CD14-positive monocyte (primary cell): ENCODE results near the gene GASK1A. TPM values are rescaled to one million over a fixed set of nuclear protein-coding genes. Genes with fewer than 3 reads are reported as not detected.

Source experiments
- DNase-seq, 3 donors: peaks; one replicate each; pipeline ENCODE4 v3.0.0-alpha.2; 2011 to 2022
- H2AFZ ChIP-seq: 2 replicates; pipeline ENCODE4 v1.6.0; 2012; ENCODE audit warnings: mild to moderate bottlenecking, low read depth, low read length, inconsistent platforms; ENCODE audit not compliant: insufficient read depth, poor library complexity, severe bottlenecking
- H3K27ac ChIP-seq, 2 donors: 1 replicate in 1 of 2; 2 replicates in 1 of 2; pipeline ENCODE4 v1.5.1; 2012 to 2013; ENCODE audit warnings: low read length in 2 of 2, control low read depth in 1 of 2, inconsistent platforms in 1 of 2, low read depth in 1 of 2, mild to moderate bottlenecking in 1 of 2
- H3K27me3 ChIP-seq, 2 donors: one replicate each; pipeline versions ENCODE4 v1.6.0 to v1.6.1; 2011 to 2013; ENCODE audit warnings: low read length in 2 of 2; ENCODE audit not compliant: control insufficient read depth in 2 of 2, insufficient read depth in 2 of 2
- H3K36me3 ChIP-seq, 2 donors: replicated peaks in 1 of 2; 1 replicate in 1 of 2; 2 replicates in 1 of 2; pipeline versions ENCODE4 v1.5.1 to v1.6.1; 2012 to 2013; ENCODE audit warnings: low read length in 2 of 2, control low read depth in 1 of 2, inconsistent platforms in 1 of 2, mild to moderate bottlenecking in 1 of 2; ENCODE audit not compliant: insufficient read depth in 2 of 2, control insufficient read depth in 1 of 2
- H3K4me1 ChIP-seq, 2 donors: 1 replicate in 1 of 2; 2 replicates in 1 of 2; pipeline versions ENCODE4 v1.5.1 to v1.6.1; 2012 to 2013; ENCODE audit warnings: low read length in 2 of 2, control low read depth in 1 of 2, inconsistent platforms in 1 of 2, mild to moderate bottlenecking in 1 of 2, moderate library complexity in 1 of 2; ENCODE audit not compliant: insufficient read depth in 2 of 2, control insufficient read depth in 1 of 2
- H3K4me2 ChIP-seq: replicated peaks from 2 replicates; pipeline ENCODE3; 2012; ENCODE audit warnings: low read length, moderate library complexity, mild to moderate bottlenecking; ENCODE audit not compliant: poor library complexity, severe bottlenecking; ENCODE audit errors: extremely low read depth
- H3K4me3 ChIP-seq, 3 experiments: fragments of 200-600 bp in 1 of 3; sonication (generic) in 1 of 3; replicated peaks in 1 of 3; 1 replicate in 2 of 3; 2 replicates in 1 of 3; pipeline ENCODE4 v1.5.1; 2011 to 2013; ENCODE audit warnings: low read length in 3 of 3, mild to moderate bottlenecking in 3 of 3, control low read depth in 2 of 3, low read depth in 2 of 3, inconsistent platforms in 1 of 3, moderate library complexity in 1 of 3
- H3K79me2 ChIP-seq: 2 replicates; pipeline ENCODE4 v1.6.0; 2012; ENCODE audit warnings: mild to moderate bottlenecking, control low read depth, inconsistent platforms, low read length, moderate library complexity; ENCODE audit not compliant: insufficient read depth
- H3K9ac ChIP-seq: 2 replicates; pipeline ENCODE4 v1.6.0; 2017; ENCODE audit warnings: low read length, mild to moderate bottlenecking; ENCODE audit not compliant: insufficient read depth, poor library complexity, severe bottlenecking
- H3K9me3 ChIP-seq, 2 donors: replicated peaks in 1 of 2; 1 replicate in 1 of 2; 2 replicates in 1 of 2; pipeline versions ENCODE4 v1.5.1 to v1.6.1; 2012 to 2013; ENCODE audit warnings: low read length in 2 of 2, control low read depth in 1 of 2; ENCODE audit not compliant: control insufficient read depth in 1 of 2, insufficient read depth in 1 of 2
- H4K20me1 ChIP-seq: 2 replicates; pipeline ENCODE4 v1.6.0; 2012; ENCODE audit warnings: mild to moderate bottlenecking, low read length, control low read depth, moderate library complexity; ENCODE audit not compliant: insufficient read depth
- H3K27ac Mint-ChIP-seq, 7 donors: one replicate each; pipeline ENCODE4 v1.8.0; 2020; ENCODE audit warnings: mild to moderate bottlenecking in 7 of 7, mixed read lengths in 7 of 7, moderate library complexity in 6 of 7, inconsistent platforms in 2 of 7
- H3K27me3 Mint-ChIP-seq, 3 donors: one replicate each; pipeline ENCODE4 v1.8.0; 2021 to 2022; ENCODE audit warnings: low read depth in 3 of 3, mild to moderate bottlenecking in 3 of 3, mixed read lengths in 3 of 3, moderate library complexity in 3 of 3, inconsistent platforms in 1 of 3
- H3K36me3 Mint-ChIP-seq, 2 donors: one replicate each; pipeline ENCODE4 v1.8.0; 2020; ENCODE audit warnings: mixed read lengths in 2 of 2, inconsistent platforms in 1 of 2, mild to moderate bottlenecking in 1 of 2
- H3K4me1 Mint-ChIP-seq: one replicate; pipeline ENCODE4 v1.8.0; 2020; ENCODE audit warnings: mild to moderate bottlenecking, mixed read lengths
- H3K4me3 Mint-ChIP-seq, 2 donors: one replicate each; pipeline ENCODE4 v1.8.0; 2020; ENCODE audit warnings: mild to moderate bottlenecking in 2 of 2, mixed read lengths in 2 of 2, moderate library complexity in 1 of 2
- H3K9me3 Mint-ChIP-seq, 7 donors: one replicate each; pipeline ENCODE4 v1.8.0; 2020 to 2022; ENCODE audit warnings: mixed read lengths in 7 of 7, mild to moderate bottlenecking in 6 of 7, moderate library complexity in 6 of 7, inconsistent platforms in 2 of 7
- CTCF ChIP-seq: fragments of 200-600 bp; IDR thresholded peaks from one replicate; pipeline ENCODE4 v1.8.0; 2022; ENCODE audit warnings: antibody characterized with exemption, mild to moderate bottlenecking
- WGBS: methylation state at CpG from one replicate; pipeline ENCODE4 v1.1.5; 2013; ENCODE audit warnings: missing lambda C conversion rate; ENCODE audit not compliant: insufficient coverage; 5-methylcytosine and 5-hydroxymethylcytosine counted together
- intact Hi-C, 2 donors: fragments of 100-400 bp; cut with micrococcal nuclease; formaldehyde crosslinking; loops; one replicate each; pipeline versions ENCODE4 v1.15.0 to v1.15.1; 2023
- polyA plus RNA-seq, 3 donors: library from polyadenylated mRNA; depleted of rRNA in 1 of 3; unstranded in 2 of 3; stranded (reverse) in 1 of 3; fragments of 300-500 nt in 2 of 3; fragments of >200 nt in 1 of 3; fragmentation: Illumina TruSeq in 2 of 3; gene quantifications; 1 replicate in 2 of 3; 2 replicates in 1 of 3; pipeline ENCODE4 v1.2.3, GENCODE V29; 2012 to 2021

Gene GASK1A
- polyA plus RNA-seq, 3 donors: 0.13 TPM; not detected in 2

GRCh38 chr3:43014241-43014640 is 35.1 kb downstream of the GASK1A start:
- WGBS: 54% methylated on average over 3 of the region's 3 CpGs
- Mint-ChIP-seq H3K9me3 (peaks cover 0 to 4% (median 0%) of the 10 kb centered on the region in 7 donors), H3K27me3 (peaks cover 0 to 2% (median 1%) of the 10 kb centered on the region in 3 donors), H3K4me3 (no peak overlapping the region), H3K27ac (no peak overlapping the region), H3K4me1 (no peaks in the 10 kb centered on the region), H3K36me3 (no peaks in the 10 kb centered on the region)
- Histone ChIP-seq H3K27me3 (no peaks in the 10 kb centered on the region), H3K36me3 (no peaks in the 10 kb centered on the region), H3K4me2 (no peak overlapping the region), H3K4me3 (no peak overlapping the region), H2AFZ (no peak overlapping the region), H3K9ac (no peak overlapping the region), H3K4me1 (no peaks in the 10 kb centered on the region), H3K9me3 (peaks cover 65 to 68% of the 10 kb centered on the region in 2 donors), H3K27ac (peak overlapping the region in 1 of 2 donors; percentile 41), H4K20me1 (no peaks in the 10 kb centered on the region), H3K79me2 (no peaks in the 10 kb centered on the region)
- DNase-seq: no peak
- no peak for TF ChIP-seq CTCF
- intact Hi-C loops: no loop called here

DNA sequence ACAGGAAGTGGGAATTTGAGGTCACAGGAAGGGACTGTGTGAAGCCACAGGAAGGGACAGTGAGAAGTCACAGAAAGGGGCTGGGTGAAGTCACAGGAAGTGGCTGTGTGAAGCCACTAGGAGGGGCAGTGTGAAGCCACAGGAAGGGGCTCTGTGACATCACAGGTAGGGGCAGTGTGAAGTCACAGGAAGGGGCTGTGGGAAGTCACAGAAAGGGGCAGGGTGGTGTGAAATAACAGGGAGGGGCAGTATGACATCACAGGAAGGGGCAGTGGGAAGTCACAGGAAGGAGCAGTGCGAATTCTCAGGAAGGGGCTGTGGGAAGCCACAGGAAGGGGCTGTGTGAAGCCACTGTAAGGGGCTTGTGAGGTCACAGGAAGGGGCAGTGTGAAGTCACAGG is 35.8 kb downstream of the GASK1A start:
- no peaks in the 10 kb centered on the region for H3K4me1 ChIP-seq
- H4K20me1 ChIP-seq: no peaks in the 10 kb centered on the region
- intact Hi-C loops: no loop called here
- Mint-ChIP-seq H3K9me3 (peaks cover 0 to 4% (median 3%) of the 10 kb centered on the region in 7 donors), H3K27me3 (peaks cover 0 to 2% (median 1%) of the 10 kb centered on the region in 3 donors), H3K36me3 (no peaks in the 10 kb centered on the region), H3K4me1 (no peaks in the 10 kb centered on the region), H3K27ac (no peak overlapping the region), H3K4me3 (no peak overlapping the region)
- peaks cover 65 to 68% of the 10 kb centered on the region in 2 donors for H3K9me3 ChIP-seq
- no peak overlapping the region for H3K4me2 ChIP-seq
- no peaks in the 10 kb centered on the region for H3K79me2 ChIP-seq
- no peaks in the 10 kb centered on the region for H3K36me3 ChIP-seq
- 8% methylated on average over 1 of the region's 1 CpG for WGBS
- no peaks in the 10 kb centered on the region for H3K27me3 ChIP-seq
- no peak for TF ChIP-seq CTCF
- no peak overlapping the region for H2AFZ ChIP-seq
- no peak overlapping the region for H3K4me3 ChIP-seq
- H3K9ac ChIP-seq: no peak overlapping the region
- no peak overlapping the region for H3K27ac ChIP-seq
- no peak for DNase-seq
